ENCODE measurements around the gene COL4A6. TPM values are rescaled to one million over a fixed set of nuclear protein-coding genes. Genes with fewer than 3 reads are reported as not detected.

The COL4A6 gene
- total RNA-seq, 3 donors from 2014 or later (not counting 1 experiment from before 2014, with no cell fraction given): not detected

- ATAC-seq (no peak), DNase-seq (no peak)
- Mint-ChIP-seq H3K36me3 (no peaks in the 10 kb centered on the region), H3K27me3 (ENCODE audit: low read depth in 2 of 2) (no peaks in the 10 kb centered on the region), H3K9me3 (no peaks in the 10 kb centered on the region), H3K4me3 (no peak overlapping the region), H3K27ac (no peak overlapping the region), H3K4me1 (no peaks in the 10 kb centered on the region)
- TF ChIP-seq CTCF (IDR thresholded peaks at IDR 0.05): no peak
- 82% methylated on average over 3 of the region's 7 CpGs for WGBS (ENCODE audit: insufficient coverage)
- H3K27me3 ChIP-seq (ENCODE audit: control insufficient read depth, insufficient read depth, low read length): no peaks in the 10 kb centered on the region
- intact Hi-C loops (cut with micrococcal nuclease): no loop called here
- no peak overlapping the region for H3K4me3 ChIP-seq (ENCODE audit: low read length)
- no peaks in the 10 kb centered on the region for H3K4me1 ChIP-seq (ENCODE audit: control insufficient read depth, insufficient read depth, low read length)
- H3K36me3 ChIP-seq (ENCODE audit: control insufficient read depth, insufficient read depth, low read length): no peaks in the 10 kb centered on the region
- no peak overlapping the region for H3K27ac ChIP-seq (ENCODE audit: low read length)
- H3K9me3 ChIP-seq (ENCODE audit: control insufficient read depth, insufficient read depth, low read length): no peaks in the 10 kb centered on the region
Observed at GRCh38 chrX:108331126-108331909, 106.9 kb downstream of the COL4A6 start.

GRCh38 chrX:108323751-108324150, 114.5 kb downstream of the COL4A6 start:
- H3K9me3 ChIP-seq (ENCODE audit: control insufficient read depth, insufficient read depth, low read length): no peaks in the 10 kb centered on the region
- H3K36me3 ChIP-seq (ENCODE audit: control insufficient read depth, insufficient read depth, low read length): no peaks in the 10 kb centered on the region
- no peaks in the 10 kb centered on the region for H3K27me3 Mint-ChIP-seq (ENCODE audit: low read depth in 2 of 2)
- intact Hi-C loops (cut with micrococcal nuclease): no loop called here
- ATAC-seq (no peak), DNase-seq (no peak)
- no peak overlapping the region for H3K27ac ChIP-seq (ENCODE audit: low read length)
- WGBS (ENCODE audit: insufficient coverage): 65% methylated on average over 2 of the region's 5 CpGs
- no peaks in the 10 kb centered on the region for H3K36me3 Mint-ChIP-seq
- peaks cover 0 to 3% of the 10 kb centered on the region in 2 donors for H3K9me3 Mint-ChIP-seq
- H3K27me3 ChIP-seq (ENCODE audit: control insufficient read depth, insufficient read depth, low read length): no peaks in the 10 kb centered on the region
- H3K4me1 ChIP-seq (ENCODE audit: control insufficient read depth, insufficient read depth, low read length): no peaks in the 10 kb centered on the region
- no peak overlapping the region for H3K4me3 Mint-ChIP-seq
- no peaks in the 10 kb centered on the region for H3K4me1 Mint-ChIP-seq
- no peak overlapping the region for H3K4me3 ChIP-seq (ENCODE audit: low read length)
- H3K27ac Mint-ChIP-seq: no peak overlapping the region
- no peak for TF ChIP-seq CTCF (IDR thresholded peaks at IDR 0.05)

GRCh38 chrX:108322234-108322633, 116.0 kb downstream of the COL4A6 start:
- no peak for TF ChIP-seq CTCF (IDR thresholded peaks at IDR 0.05)
- Histone ChIP-seq H3K36me3 (ENCODE audit: control insufficient read depth, insufficient read depth, low read length) (no peaks in the 10 kb centered on the region), H3K27ac (ENCODE audit: low read length) (no peak overlapping the region), H3K4me1 (ENCODE audit: control insufficient read depth, insufficient read depth, low read length) (no peaks in the 10 kb centered on the region), H3K9me3 (ENCODE audit: control insufficient read depth, insufficient read depth, low read length) (no peaks in the 10 kb centered on the region), H3K27me3 (ENCODE audit: control insufficient read depth, insufficient read depth, low read length) (no peaks in the 10 kb centered on the region), H3K4me3 (ENCODE audit: low read length) (no peak overlapping the region)
- Mint-ChIP-seq H3K4me1 (no peaks in the 10 kb centered on the region), H3K27ac (no peak overlapping the region), H3K36me3 (no peaks in the 10 kb centered on the region), H3K4me3 (no peak overlapping the region), H3K27me3 (ENCODE audit: low read depth in 2 of 2) (no peaks in the 10 kb centered on the region), H3K9me3 (peaks cover 0 to 3% of the 10 kb centered on the region in 2 donors)
- intact Hi-C loops (cut with micrococcal nuclease): no loop called here
- no peak for ATAC-seq
- no peak for DNase-seq

GRCh38 chrX:108316456-108316855, 121.8 kb downstream of the COL4A6 start:
- 86% methylated on average over 1 of the region's 1 CpG for WGBS (ENCODE audit: insufficient coverage)
- Mint-ChIP-seq H3K4me1 (no peaks in the 10 kb centered on the region), H3K27me3 (ENCODE audit: low read depth in 2 of 2) (peaks cover 3% of the 10 kb centered on the region in 2 donors), H3K36me3 (no peaks in the 10 kb centered on the region), H3K4me3 (no peak overlapping the region), H3K27ac (no peak overlapping the region), H3K9me3 (peaks cover 0 to 3% of the 10 kb centered on the region in 2 donors)
- TF ChIP-seq CTCF (IDR thresholded peaks at IDR 0.05): no peak
- H3K27ac ChIP-seq (ENCODE audit: low read length): no peak overlapping the region
- H3K36me3 ChIP-seq (ENCODE audit: control insufficient read depth, insufficient read depth, low read length): no peaks in the 10 kb centered on the region
- H3K4me3 ChIP-seq (ENCODE audit: low read length): no peak overlapping the region
- DNase-seq (no peak), ATAC-seq (no peak)
- H3K27me3 ChIP-seq (ENCODE audit: control insufficient read depth, insufficient read depth, low read length): no peaks in the 10 kb centered on the region
- intact Hi-C loops (cut with micrococcal nuclease): no loop called here
- no peaks in the 10 kb centered on the region for H3K9me3 ChIP-seq (ENCODE audit: control insufficient read depth, insufficient read depth, low read length)
- no peaks in the 10 kb centered on the region for H3K4me1 ChIP-seq (ENCODE audit: control insufficient read depth, insufficient read depth, low read length)

All from natural killer cell (primary cell).